ENCODE measurements around the gene CD96.

CD96 gene

GRCh38 chr3:111677007-111677392 lies 135.0 kb downstream of the CD96 start:
- no peak for DNase-seq

DNA sequence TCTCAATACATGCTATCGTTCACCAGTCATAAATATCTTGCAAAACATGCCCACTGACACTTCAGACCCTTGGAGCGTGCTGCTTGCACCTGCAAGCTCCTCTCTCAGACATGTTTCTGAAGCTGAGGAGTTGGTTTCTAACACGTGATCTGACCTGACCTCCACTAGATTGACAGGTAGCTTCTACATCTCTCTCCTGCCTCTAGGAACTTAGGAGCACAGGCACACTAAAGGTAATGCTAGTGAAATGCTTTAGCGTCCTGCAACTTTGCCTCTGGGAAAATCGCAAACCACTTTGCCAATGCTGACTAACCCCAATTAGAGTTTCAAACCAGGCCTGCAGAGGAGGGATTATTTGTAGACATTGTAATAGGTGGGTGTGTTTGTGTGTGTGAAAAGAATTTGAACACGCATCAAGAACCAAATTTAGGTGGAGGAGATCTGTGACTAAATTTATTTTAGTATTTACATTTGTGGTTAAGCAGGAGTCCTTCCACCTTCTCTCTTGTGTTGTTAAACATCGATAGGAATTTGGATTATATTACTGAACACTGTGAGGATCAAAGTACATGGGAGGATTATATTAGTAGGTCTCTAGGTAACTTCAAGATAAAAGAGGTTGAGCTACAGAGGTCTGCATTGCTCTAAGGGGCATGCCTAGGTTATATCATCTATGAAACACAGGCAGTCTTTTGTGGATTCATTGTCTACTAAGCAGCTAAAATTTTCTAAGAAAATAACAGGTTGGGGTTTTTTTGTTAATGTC lies 139.8 kb downstream of the CD96 start:
- DNase-seq = no peak

DNA sequence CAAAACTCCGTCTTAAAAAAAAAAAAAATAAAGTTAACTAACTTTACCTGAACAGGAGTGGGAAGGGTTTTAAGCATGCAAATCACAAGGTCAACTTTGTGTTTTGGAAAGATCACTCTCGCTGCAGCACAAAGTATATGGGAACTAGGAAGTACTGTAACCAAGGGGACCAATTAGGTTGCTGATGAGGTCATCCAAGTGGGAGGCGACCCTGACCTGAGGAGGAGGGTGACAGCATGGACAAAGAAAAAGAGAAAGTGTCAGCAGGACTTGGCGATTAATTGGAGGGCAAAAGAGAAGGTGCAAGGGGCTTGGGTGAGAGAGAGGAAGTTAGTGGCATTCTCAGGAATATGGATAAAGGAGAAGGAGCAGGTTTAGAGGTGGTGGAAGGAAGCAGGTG lies 142.6 kb downstream of the CD96 start:
- DNase-seq = no peak

DNA sequence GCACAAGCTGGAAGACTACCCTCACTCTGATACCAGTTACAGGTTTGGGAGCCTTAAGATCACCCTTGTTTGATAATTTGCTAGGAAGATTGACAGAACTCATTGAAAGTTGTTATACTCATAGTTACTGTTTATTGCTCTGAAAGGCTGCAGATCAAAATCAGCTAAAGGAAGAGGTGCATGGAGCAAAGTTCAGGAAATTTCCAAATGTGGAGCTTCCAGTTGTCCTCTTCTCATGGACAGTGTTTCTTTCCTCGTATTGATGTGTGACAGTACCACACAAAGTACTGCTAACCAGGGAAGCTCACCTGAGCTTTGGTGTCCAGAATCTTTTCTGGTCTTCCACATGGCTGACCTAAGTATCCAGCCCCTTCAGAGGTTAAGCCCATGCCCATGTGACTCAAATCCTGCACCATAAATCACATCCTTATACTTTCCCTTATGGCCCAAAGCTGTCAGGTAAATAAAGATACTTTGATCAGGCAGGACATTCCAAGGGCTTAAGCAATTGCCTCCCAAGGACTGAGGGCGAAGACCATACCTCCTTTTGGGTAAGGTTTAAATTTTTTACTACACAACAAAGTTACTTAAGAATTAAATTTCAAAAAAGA lies 146.3 kb downstream of the CD96 start:
- DNase-seq = no peak

DNA sequence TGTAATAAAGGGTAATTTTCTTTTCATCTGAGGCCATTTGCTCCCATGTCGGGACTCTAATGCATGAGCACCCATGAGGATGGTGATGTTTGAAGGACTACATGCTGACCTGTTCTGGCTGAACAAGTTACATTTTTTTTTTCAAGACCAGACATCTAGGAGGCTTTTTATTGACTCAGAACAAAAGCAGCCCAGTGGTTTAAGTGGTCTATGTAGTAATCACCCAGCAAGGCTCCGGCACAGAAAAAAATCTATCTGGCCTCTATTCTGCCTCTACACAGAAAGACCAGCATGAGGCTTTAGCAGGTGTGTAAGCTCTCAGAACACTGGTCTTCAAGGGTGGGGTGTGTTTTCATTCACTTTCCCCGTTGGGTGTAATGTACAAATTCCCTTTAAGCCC lies 148.2 kb downstream of the CD96 start:
- no peak for DNase-seq

DNA sequence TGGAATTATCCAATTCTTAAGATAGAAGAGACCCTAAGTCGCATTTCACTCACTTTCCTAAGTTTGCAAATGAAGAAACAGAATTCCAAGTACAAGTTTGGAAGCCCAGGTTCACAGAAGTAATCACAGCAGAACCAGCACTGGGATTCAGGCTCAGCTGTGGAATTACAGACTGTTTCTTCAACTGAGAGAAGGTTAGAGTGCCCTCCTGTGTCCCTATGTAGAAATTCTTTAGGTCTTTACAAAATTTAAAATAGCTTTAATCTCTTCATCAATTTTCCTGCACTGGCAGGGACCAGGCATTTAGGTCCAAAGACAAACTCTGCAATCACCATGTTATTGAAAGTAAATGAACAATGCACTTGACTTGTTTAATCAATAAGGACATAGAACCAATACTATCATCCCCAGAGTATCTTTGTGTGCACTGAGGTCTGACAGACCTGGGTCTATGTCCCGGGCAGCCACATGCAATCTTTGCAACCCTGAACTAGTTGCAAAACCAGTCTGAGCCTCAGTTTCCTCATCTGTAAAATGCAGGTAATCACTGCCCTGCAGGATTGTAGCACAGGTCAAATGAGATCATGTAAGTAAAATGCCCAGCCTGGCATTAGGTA lies 149.4 kb downstream of the CD96 start:
- DNase-seq = no peak

DNA sequence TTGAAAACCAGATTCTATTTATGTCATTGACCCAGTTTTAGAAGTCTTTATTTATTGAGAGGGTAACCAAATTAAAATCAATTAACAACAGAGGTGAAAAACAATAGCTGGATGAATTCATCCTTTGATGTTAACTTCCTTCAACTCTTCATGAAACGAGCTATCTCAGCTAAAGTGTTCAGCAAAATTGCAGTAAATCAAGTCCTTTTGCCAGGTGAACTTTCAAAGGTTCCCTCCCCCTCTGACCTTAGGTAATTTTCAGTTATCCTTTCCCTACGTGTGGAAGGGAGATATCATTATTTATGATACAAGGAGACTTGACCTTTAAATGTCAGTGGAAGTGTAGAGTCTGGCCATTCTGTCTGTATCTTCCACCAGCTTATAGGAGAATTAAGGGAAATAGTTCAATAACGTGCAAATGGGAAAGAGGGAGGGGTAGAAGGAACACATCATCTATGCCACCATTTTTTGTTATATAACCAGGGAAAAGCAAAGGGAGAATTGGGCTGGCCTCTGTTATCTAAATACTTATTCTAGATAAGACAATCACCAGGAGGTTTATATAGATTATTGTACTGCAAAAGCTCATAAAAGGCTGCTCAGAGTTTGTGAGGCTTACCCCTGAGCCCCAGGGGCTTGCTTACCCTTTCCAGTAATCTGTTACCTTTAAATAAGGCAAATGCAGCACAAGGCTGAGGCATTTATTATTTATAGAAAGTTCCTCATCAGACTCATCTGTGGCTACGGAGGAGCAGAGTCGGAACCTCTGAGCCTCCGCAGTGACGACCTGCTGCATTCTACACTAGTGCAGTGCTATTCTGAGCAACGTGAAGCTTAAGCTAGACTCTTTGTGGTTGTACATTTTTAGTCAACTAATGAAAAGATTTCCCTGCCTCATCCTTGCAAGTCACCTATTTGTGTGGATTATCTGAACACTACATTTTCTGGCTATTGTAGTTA lies 150.9 kb downstream of the CD96 start:
- DNase-seq = no peak

- DNase-seq = no peak
These were observed 152.5 kb downstream of the CD96 start for GRCh38 chr3:111694471-111694870.

DNA sequence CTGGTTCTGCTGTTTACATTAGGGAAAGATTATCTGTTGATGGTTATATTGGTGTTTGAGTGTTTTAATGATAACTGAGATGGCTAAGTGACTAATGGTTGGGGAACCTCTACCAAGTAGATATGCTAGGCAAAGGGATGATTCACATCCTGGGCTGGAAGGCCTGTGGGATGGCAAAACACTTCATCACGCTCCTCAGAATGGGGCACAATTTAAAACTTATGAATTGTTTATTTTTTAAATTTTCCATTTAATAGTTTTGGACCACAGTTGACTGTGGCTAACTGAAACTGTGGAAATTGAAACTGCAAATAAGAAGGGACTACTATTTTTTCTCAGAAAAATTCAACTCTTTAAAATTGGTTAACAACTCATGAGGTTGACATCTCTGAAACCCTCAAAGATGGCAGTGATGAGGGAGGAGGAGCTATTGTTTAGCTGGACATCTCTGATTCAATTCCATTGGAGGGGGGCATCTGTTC lies 153.7 kb downstream of the CD96 start:
- no peak for DNase-seq

DNA sequence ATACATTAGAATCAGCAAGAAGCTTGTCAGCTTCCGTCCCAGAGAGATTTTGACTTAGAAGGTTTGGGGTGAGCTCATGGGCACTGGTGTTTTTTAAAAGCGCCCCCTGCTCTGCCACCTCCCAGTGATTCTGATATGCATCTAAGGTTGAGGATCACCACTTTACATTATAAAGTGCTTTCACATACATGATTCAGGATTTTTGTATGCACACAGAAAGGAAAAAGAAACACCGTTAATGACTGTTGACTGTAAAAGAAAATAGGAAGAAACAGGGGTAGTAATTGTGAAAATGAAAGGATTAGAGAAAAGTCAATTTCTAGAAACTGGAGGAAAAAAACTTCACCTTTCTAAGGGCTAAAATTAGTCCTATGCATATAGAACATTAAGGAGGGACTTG lies 158.1 kb downstream of the CD96 start:
- DNase-seq = no peak

- DNase-seq = no peak
These were observed 159.4 kb downstream of the CD96 start for GRCh38 chr3:111701292-111701906.
